ENCODE data around the gene TACR2.

Gene TACR2

DNA sequence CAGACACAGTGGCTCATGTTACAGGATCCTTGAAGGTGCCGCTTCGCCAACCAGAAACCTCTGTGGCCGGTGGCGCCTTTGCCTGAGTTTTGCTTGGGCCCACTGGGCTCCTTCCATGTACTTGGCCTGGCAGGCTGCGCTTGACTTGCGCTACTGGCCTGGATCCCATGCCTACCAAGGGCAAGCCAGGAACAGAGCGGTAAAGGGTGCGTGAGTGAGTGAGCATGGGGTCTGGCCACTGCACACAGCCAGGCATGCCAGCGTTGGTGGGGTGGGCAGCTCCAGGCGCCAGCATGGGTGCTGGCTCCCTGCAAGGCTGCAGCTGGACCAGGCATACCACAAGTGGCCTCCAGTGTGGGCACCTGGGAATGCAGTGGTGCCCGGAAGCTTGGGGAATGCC, 18.2 kb upstream of the TACR2 start:
- no peaks in the 10 kb centered on the region for H3K4me1 ChIP-seq (ENCODE audit: insufficient read depth, low read length)
- H3K9ac ChIP-seq (ENCODE audit: low read depth, low read length): no peak overlapping the region
- H3K4me3 ChIP-seq (ENCODE audit: low read depth in 1 of 2, low read length in 2 of 2): no peak overlapping the region
- no peak overlapping the region for H3K4me2 ChIP-seq (ENCODE audit: insufficient read depth, low read length)
- no peak overlapping the region for H3K27ac ChIP-seq (ENCODE audit: low read length)
- DNase-seq (no peak), ATAC-seq (ENCODE audit: insufficient read depth, low read depth) (no peak)
- H3K9me3 ChIP-seq (ENCODE audit: insufficient read depth, low read length, severe bottlenecking): no peaks in the 10 kb centered on the region
- TF ChIP-seq, protein P1, sequence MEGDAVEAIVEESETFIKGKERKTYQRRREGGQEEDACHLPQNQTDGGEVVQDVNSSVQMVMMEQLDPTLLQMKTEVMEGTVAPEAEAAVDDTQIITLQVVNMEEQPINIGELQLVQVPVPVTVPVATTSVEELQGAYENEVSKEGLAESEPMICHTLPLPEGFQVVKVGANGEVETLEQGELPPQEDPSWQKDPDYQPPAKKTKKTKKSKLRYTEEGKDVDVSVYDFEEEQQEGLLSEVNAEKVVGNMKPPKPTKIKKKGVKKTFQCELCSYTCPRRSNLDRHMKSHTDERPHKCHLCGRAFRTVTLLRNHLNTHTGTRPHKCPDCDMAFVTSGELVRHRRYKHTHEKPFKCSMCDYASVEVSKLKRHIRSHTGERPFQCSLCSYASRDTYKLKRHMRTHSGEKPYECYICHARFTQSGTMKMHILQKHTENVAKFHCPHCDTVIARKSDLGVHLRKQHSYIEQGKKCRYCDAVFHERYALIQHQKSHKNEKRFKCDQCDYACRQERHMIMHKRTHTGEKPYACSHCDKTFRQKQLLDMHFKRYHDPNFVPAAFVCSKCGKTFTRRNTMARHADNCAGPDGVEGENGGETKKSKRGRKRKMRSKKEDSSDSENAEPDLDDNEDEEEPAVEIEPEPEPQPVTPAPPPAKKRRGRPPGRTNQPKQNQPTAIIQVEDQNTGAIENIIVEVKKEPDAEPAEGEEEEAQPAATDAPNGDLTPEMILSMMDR (IDR thresholded peaks at IDR 0.05; ENCODE audit: borderline replicate concordance, extremely low read depth, low read length, poor library complexity, severe bottlenecking): no peak
- TF ChIP-seq EZH2 (IDR thresholded peaks at IDR 0.05; ENCODE audit: borderline replicate concordance, low read depth, low read length, severe bottlenecking): no peak
- H4K20me1 ChIP-seq (ENCODE audit: insufficient read depth, low read length): no peaks in the 10 kb centered on the region
- H3K36me3 ChIP-seq (ENCODE audit: insufficient read depth, low read length): no peaks in the 10 kb centered on the region
- peaks cover 9% of the 10 kb centered on the region for H3K27me3 ChIP-seq (ENCODE audit: insufficient read depth, low read length, poor library complexity)
- no peaks in the 10 kb centered on the region for H3K79me2 ChIP-seq (ENCODE audit: insufficient read depth, low read length)
- H2AFZ ChIP-seq (ENCODE audit: low read depth, low read length): no peak overlapping the region

DNA sequence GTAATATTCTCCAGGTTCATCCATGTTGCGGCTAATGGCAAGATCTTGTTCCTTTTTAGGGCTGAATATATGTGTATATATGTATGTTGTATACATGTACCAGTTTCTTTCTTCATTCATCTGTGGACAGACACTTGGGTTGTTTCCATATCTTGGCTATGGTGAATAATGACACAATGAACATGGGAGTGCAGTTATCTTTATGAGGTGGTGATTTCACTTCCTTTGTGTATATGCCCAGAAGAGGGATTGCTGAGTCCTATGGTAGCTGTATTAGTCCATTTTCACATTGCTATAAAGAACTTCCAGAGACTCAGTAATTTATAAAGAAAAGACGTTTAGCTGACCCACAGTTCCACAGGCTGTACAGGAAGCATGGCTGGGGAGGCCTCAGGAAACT, 17.5 kb upstream of the TACR2 start:
- ATAC-seq (ENCODE audit: insufficient read depth, low read depth): no peak
- no peak for DNase-seq
- peaks cover 9% of the 10 kb centered on the region for H3K27me3 ChIP-seq (ENCODE audit: insufficient read depth, low read length, poor library complexity)
- no peaks in the 10 kb centered on the region for H3K36me3 ChIP-seq (ENCODE audit: insufficient read depth, low read length)
- H2AFZ ChIP-seq (ENCODE audit: low read depth, low read length): no peak overlapping the region
- no peak overlapping the region for H3K4me2 ChIP-seq (ENCODE audit: insufficient read depth, low read length)
- H3K9ac ChIP-seq (ENCODE audit: low read depth, low read length): no peak overlapping the region
- no peak for TF ChIP-seq EZH2 (IDR thresholded peaks at IDR 0.05; ENCODE audit: borderline replicate concordance, low read depth, low read length, severe bottlenecking)
- TF ChIP-seq, protein P1 (IDR thresholded peaks at IDR 0.05; ENCODE audit: borderline replicate concordance, extremely low read depth, low read length, poor library complexity, severe bottlenecking): no peak
- H4K20me1 ChIP-seq (ENCODE audit: insufficient read depth, low read length): no peaks in the 10 kb centered on the region
- H3K9me3 ChIP-seq (ENCODE audit: insufficient read depth, low read length, severe bottlenecking): no peaks in the 10 kb centered on the region
- H3K4me3 ChIP-seq (ENCODE audit: low read depth in 1 of 2, low read length in 2 of 2): no peak overlapping the region
- no peaks in the 10 kb centered on the region for H3K79me2 ChIP-seq (ENCODE audit: insufficient read depth, low read length)
- no peaks in the 10 kb centered on the region for H3K4me1 ChIP-seq (ENCODE audit: insufficient read depth, low read length)
- H3K27ac ChIP-seq (ENCODE audit: low read length): no peak overlapping the region

DNA sequence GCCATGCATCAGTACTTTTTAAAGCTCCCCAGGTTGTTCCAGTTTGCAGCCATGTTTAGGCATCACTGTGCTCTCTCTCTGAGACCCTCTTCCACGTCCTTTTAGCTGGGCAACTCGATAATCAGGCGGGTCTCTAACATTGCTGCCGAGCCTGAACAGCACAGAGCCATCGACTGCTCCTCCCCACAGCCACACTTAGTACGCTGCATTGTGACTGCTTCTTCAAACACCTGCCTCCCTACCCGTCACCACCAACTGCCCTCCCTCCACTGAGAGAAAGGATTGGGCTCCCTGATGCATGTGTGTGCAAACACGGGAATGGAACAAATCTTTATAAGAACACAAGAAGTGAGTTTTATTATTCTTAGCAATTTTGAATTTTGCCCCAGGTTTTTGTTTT, 11.4 kb upstream of the TACR2 start:
- no peak for TF ChIP-seq EZH2 (IDR thresholded peaks at IDR 0.05; ENCODE audit: borderline replicate concordance, low read depth, low read length, severe bottlenecking)
- TF ChIP-seq, protein P1 (IDR thresholded peaks at IDR 0.05; ENCODE audit: borderline replicate concordance, extremely low read depth, low read length, poor library complexity, severe bottlenecking): no peak
- peaks cover 5% of the 10 kb centered on the region for H3K27me3 ChIP-seq (ENCODE audit: insufficient read depth, low read length, poor library complexity)
- H3K4me3 ChIP-seq (ENCODE audit: low read depth in 1 of 2, low read length in 2 of 2): no peak overlapping the region
- ATAC-seq (ENCODE audit: insufficient read depth, low read depth) (no peak), DNase-seq (no peak)
- no peaks in the 10 kb centered on the region for H3K36me3 ChIP-seq (ENCODE audit: insufficient read depth, low read length)
- H3K79me2 ChIP-seq (ENCODE audit: insufficient read depth, low read length): no peaks in the 10 kb centered on the region
- H3K9ac ChIP-seq (ENCODE audit: low read depth, low read length): no peak overlapping the region
- no peak overlapping the region for H2AFZ ChIP-seq (ENCODE audit: low read depth, low read length)
- H3K27ac ChIP-seq (ENCODE audit: low read length): no peak overlapping the region
- no peaks in the 10 kb centered on the region for H3K4me1 ChIP-seq (ENCODE audit: insufficient read depth, low read length)
- H4K20me1 ChIP-seq (ENCODE audit: insufficient read depth, low read length): no peaks in the 10 kb centered on the region
- H3K4me2 ChIP-seq (ENCODE audit: insufficient read depth, low read length): no peak overlapping the region
- no peaks in the 10 kb centered on the region for H3K9me3 ChIP-seq (ENCODE audit: insufficient read depth, low read length, severe bottlenecking)

DNA sequence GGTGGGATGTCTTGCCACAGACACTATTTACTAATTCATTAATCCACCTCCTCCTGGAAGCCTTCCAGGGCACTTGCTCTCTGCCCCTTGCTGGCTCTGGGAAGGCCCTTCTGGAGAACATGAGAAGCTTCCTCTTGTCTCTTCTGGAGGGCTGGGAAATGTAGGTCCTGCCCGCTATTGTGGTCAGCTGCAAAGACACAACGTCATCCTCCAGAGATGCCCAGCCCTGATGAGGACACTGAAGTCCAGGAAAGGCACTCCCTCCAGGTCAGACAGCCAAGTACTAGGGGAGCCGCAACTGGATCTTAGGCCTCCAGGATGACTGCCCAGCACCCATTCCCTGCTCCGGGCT, 9.6 kb upstream of the TACR2 start:
- H3K79me2 ChIP-seq (ENCODE audit: insufficient read depth, low read length): no peaks in the 10 kb centered on the region
- no peak overlapping the region for H3K9ac ChIP-seq (ENCODE audit: low read depth, low read length)
- no peaks in the 10 kb centered on the region for H3K27me3 ChIP-seq (ENCODE audit: insufficient read depth, low read length, poor library complexity)
- no peaks in the 10 kb centered on the region for H4K20me1 ChIP-seq (ENCODE audit: insufficient read depth, low read length)
- H3K4me2 ChIP-seq (ENCODE audit: insufficient read depth, low read length): no peak overlapping the region
- no peak overlapping the region for H3K4me3 ChIP-seq (ENCODE audit: low read depth in 1 of 2, low read length in 2 of 2)
- no peaks in the 10 kb centered on the region for H3K4me1 ChIP-seq (ENCODE audit: insufficient read depth, low read length)
- H3K27ac ChIP-seq (ENCODE audit: low read length): no peak overlapping the region
- no peak for TF ChIP-seq EZH2 (IDR thresholded peaks at IDR 0.05; ENCODE audit: borderline replicate concordance, low read depth, low read length, severe bottlenecking)
- TF ChIP-seq, protein P1 (IDR thresholded peaks at IDR 0.05; ENCODE audit: borderline replicate concordance, extremely low read depth, low read length, poor library complexity, severe bottlenecking): no peak
- no peaks in the 10 kb centered on the region for H3K9me3 ChIP-seq (ENCODE audit: insufficient read depth, low read length, severe bottlenecking)
- DNase-seq: no peak
- ATAC-seq (ENCODE audit: insufficient read depth, low read depth): no peak
- H2AFZ ChIP-seq (ENCODE audit: low read depth, low read length): no peak overlapping the region
- H3K36me3 ChIP-seq (ENCODE audit: insufficient read depth, low read length): no peaks in the 10 kb centered on the region

Data from DND-41 (cell line).